ENCODE measurements around the gene C5orf58.
A peak's percentile ranks its signal among the peaks of the same experiment; 100 is the strongest.

The C5orf58 gene

DNA sequence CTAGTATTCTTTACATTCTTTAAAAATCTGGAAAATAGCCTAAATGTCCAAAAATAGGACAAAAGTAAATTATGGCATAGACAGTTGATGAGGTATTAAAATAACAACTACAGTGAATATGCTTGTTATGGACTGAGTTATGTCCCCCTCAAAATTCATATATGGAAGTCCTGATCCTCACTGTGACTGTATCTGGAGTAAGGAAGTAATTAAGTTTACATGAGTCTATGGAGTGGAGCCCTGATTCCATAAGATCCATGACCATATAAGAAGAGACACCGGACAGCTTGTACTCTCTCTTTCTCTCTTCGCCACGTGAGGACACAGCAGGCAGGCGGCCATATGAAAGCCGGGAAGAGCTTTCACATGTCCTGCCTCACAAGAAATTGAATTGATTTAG, 28.6 kb upstream of the C5orf58 start:
- H3K4me3 ChIP-seq (ENCODE audit: low read depth, low read length): no peak overlapping the region
- no peaks in the 10 kb centered on the region for H3K27me3 ChIP-seq (ENCODE audit: control insufficient read depth, insufficient read depth, low read length)

DNA sequence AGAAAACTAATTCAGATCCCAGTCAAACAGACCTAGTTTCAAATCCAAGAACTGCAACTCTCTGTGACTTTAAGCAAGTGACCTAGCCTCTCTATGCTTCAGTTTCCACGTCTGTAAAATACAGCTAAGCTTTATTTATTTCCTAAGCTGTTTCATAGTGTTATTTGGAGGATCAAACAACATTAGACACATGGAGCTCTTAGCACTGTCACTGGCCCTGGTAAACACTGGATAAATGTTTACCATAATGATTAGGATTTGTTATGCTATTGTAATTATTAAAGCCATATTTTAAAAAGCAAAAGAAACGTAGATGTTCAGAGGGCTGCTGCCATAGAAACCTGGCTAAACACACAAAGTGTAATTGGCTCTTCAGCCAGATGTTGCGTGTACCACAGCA, 26.6 kb upstream of the C5orf58 start:
- H3K27ac ChIP-seq (ENCODE audit: low read depth, low read length): no peak overlapping the region
- no peak overlapping the region for H3K9ac ChIP-seq (ENCODE audit: low read depth, low read length)
- H3K4me3 ChIP-seq (ENCODE audit: low read depth, low read length): no peak overlapping the region
- no peaks in the 10 kb centered on the region for H3K36me3 ChIP-seq (ENCODE audit: control insufficient read depth, insufficient read depth, low read length)
- no peaks in the 10 kb centered on the region for H3K4me1 ChIP-seq (ENCODE audit: control insufficient read depth, insufficient read depth, low read length)
- H3K9me3 ChIP-seq (ENCODE audit: control insufficient read depth, insufficient read depth, low read length): no peaks in the 10 kb centered on the region
- no peaks in the 10 kb centered on the region for H3K27me3 ChIP-seq (ENCODE audit: control insufficient read depth, insufficient read depth, low read length)

More for the DNA sequence above, 28.6 kb upstream of the C5orf58 start:
- Histone ChIP-seq H3K27ac (ENCODE audit: low read depth, low read length) (no peak overlapping the region), H3K36me3 (ENCODE audit: control insufficient read depth, insufficient read depth, low read length) (no peaks in the 10 kb centered on the region), H3K9ac (ENCODE audit: low read depth, low read length) (no peak overlapping the region), H3K9me3 (ENCODE audit: control insufficient read depth, insufficient read depth, low read length) (no peaks in the 10 kb centered on the region), H3K4me1 (ENCODE audit: control insufficient read depth, insufficient read depth, low read length) (no peaks in the 10 kb centered on the region)

DNA sequence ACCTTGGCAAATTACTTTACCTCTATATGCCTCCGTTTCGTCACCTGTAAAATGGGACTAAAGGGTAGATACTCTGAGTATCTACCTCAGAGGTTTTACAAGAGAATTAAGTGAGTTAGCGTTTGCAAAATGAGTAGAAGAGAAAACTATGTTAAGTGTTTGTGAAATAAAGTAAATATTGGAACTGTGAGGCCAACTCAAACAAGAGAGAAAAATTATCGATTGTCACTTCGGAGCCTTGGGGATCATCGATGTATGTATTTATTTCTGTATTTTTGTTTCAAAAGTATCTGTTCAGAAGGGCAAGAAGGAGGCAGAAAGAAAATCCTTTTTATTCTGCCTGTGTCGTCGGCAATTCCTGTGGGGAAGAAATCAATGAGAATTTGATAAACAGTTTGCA, 25.8 kb upstream of the C5orf58 start:
- Histone ChIP-seq H3K27me3 (ENCODE audit: control insufficient read depth, insufficient read depth, low read length) (no peaks in the 10 kb centered on the region), H3K9me3 (ENCODE audit: control insufficient read depth, insufficient read depth, low read length) (no peaks in the 10 kb centered on the region), H3K27ac (ENCODE audit: low read depth, low read length) (no peak overlapping the region), H3K36me3 (ENCODE audit: control insufficient read depth, insufficient read depth, low read length) (no peaks in the 10 kb centered on the region), H3K4me3 (ENCODE audit: low read depth, low read length) (no peak overlapping the region), H3K9ac (ENCODE audit: low read depth, low read length) (no peak overlapping the region), H3K4me1 (ENCODE audit: control insufficient read depth, insufficient read depth, low read length) (no peaks in the 10 kb centered on the region)

DNA sequence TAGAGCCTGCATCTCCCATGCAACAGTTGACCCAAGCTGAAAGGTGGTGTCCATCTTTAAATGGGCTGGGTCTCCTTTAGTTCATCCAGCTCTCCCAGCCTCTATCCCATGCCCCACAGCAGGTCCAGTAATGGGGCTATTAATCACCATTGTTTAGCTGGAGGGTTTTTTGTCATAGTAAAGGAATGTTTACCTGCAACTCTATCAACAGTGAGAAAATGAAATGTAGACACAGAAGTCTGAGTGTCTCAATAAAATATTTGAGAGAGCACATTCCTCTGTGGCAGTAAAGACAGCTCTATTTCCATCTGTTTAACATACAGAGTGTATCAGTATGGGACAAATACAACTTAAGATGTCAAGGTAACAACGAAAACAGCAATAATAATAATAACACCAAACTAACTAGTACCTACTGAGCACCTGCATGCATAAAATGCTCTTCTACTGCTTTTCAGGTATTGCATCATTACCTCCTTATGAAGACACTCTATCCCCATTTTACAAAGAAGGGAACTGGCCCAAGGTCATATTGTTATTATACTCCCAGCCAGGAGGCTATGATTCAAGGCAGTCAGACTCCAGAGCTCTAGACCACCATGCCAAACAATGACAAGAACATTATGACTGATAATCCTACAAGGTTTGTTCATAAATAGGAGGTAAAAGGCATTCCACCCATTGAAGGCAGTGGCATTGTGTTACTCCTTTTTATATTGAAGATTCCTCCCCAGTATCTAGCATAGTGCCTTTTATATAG, 21.0 kb upstream of the C5orf58 start:
- H3K4me3 ChIP-seq (ENCODE audit: low read depth, low read length): no peak overlapping the region
- no peak overlapping the region for H3K27ac ChIP-seq (ENCODE audit: low read depth, low read length)
- H3K4me1 ChIP-seq (ENCODE audit: control insufficient read depth, insufficient read depth, low read length): no peaks in the 10 kb centered on the region
- H3K9ac ChIP-seq (ENCODE audit: low read depth, low read length): no peak overlapping the region
- H3K27me3 ChIP-seq (ENCODE audit: control insufficient read depth, insufficient read depth, low read length): no peaks in the 10 kb centered on the region
- no peaks in the 10 kb centered on the region for H3K36me3 ChIP-seq (ENCODE audit: control insufficient read depth, insufficient read depth, low read length)
- H3K9me3 ChIP-seq (ENCODE audit: control insufficient read depth, insufficient read depth, low read length): no peaks in the 10 kb centered on the region

DNA sequence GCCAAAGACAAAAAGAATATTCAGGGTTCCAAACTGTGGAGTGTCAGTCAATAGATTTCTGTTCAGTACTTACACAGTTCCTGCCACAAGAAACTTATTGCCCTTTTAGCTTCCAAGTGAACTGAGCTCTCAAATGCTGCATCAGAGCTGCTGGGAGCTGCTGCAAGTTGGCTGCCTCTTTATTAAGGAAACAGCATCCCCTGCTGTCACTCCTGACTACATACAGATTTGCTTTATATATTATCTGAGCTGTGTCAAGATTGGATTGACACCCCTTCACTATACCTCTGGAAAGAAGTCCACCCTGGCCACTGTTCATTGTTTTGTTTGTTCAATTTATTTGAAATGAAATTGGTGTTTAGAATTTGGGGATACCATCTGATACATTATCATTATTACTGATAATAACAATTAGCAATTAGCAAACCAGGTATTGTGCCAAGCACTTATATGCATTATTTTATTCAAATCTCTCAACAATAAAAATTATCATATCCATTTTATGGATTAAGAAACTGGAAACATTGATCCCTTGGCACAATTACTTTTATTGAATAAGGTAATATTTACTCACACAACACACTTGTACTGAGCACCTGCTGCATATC, 16.4 kb upstream of the C5orf58 start:
- no peak overlapping the region for H3K27ac ChIP-seq (ENCODE audit: low read depth, low read length)
- peaks cover 25% of the 10 kb centered on the region for H3K27me3 ChIP-seq (ENCODE audit: control insufficient read depth, insufficient read depth, low read length)
- no peaks in the 10 kb centered on the region for H3K9me3 ChIP-seq (ENCODE audit: control insufficient read depth, insufficient read depth, low read length)
- no peak overlapping the region for H3K9ac ChIP-seq (ENCODE audit: low read depth, low read length)
- peaks cover 12% of the 10 kb centered on the region for H3K4me1 ChIP-seq (ENCODE audit: control insufficient read depth, insufficient read depth, low read length)
- no peak overlapping the region for H3K4me3 ChIP-seq (ENCODE audit: low read depth, low read length)
- no peaks in the 10 kb centered on the region for H3K36me3 ChIP-seq (ENCODE audit: control insufficient read depth, insufficient read depth, low read length)

DNA sequence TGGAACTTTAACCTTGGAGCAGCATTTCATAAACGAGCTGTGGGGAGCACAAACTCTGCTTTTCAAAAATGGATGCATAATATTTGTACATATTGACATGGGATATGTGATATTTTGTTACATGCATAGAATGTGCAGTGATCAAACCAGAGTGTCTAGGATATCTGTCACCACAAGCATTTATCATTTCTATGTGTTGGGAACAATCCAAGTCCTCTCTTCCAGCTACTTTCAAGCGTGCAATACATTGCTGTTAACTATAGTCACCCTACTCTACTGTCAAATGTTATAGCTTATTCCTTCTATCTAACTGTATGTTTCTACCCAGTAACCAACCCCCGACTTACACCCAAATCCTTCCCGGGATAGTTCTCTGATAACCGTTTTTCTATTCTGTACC, 15.0 kb upstream of the C5orf58 start:
- Histone ChIP-seq H3K36me3 (ENCODE audit: control insufficient read depth, insufficient read depth, low read length) (no peaks in the 10 kb centered on the region), H3K4me3 (ENCODE audit: low read depth, low read length) (no peak overlapping the region), H3K27ac (ENCODE audit: low read depth, low read length) (no peak overlapping the region), H3K27me3 (ENCODE audit: control insufficient read depth, insufficient read depth, low read length) (peaks cover 31% of the 10 kb centered on the region), H3K4me1 (ENCODE audit: control insufficient read depth, insufficient read depth, low read length) (peaks cover 16% of the 10 kb centered on the region), H3K9ac (ENCODE audit: low read depth, low read length) (no peak overlapping the region), H3K9me3 (ENCODE audit: control insufficient read depth, insufficient read depth, low read length) (no peaks in the 10 kb centered on the region)

DNA sequence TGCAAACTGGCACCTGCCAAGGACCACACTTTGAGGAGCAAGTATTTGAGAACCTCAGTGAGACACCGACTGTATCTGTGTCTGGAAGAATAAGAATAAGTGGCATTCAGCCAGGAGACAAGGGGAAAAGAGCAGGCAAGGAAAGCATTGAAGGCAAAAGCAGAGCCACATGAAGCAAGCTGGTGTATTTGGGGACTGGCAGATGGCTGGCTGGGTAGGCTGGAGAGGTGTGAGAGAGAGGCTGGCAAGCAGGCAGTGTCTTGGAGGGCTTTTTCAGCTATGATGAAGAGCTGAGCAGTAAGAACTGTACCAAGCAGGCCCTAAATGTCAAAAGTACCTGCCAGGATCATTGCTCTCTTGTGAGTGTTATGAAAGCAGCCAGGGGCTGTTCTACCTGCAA, 14.1 kb upstream of the C5orf58 start:
- H3K9me3 ChIP-seq (ENCODE audit: control insufficient read depth, insufficient read depth, low read length): no peaks in the 10 kb centered on the region
- H3K4me1 ChIP-seq (ENCODE audit: control insufficient read depth, insufficient read depth, low read length): peaks cover 16% of the 10 kb centered on the region
- H3K9ac ChIP-seq (ENCODE audit: low read depth, low read length): no peak overlapping the region
- H3K27me3 ChIP-seq (ENCODE audit: control insufficient read depth, insufficient read depth, low read length): peaks cover 31% of the 10 kb centered on the region
- no peak overlapping the region for H3K4me3 ChIP-seq (ENCODE audit: low read depth, low read length)
- H3K36me3 ChIP-seq (ENCODE audit: control insufficient read depth, insufficient read depth, low read length): no peaks in the 10 kb centered on the region
- no peak overlapping the region for H3K27ac ChIP-seq (ENCODE audit: low read depth, low read length)

DNA sequence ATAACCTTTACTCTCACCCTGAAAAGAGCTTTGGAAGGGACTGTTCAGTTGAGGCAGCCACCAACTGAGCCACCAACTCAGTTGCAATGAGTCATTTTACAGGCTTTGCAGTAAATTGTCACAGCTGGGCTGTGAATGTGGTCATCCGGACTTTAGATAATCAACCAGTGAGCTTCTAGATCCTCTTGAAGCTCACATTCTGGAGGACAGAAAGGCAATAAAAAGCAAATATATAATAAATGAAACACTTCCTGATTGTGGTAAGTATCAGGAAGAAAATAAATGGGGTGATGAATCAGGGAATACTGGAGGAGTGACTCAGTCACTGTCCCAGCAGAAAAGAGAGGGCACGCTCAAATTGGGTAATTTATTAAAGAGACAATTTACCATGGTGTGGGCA, 13.2 kb upstream of the C5orf58 start:
- H3K4me3 ChIP-seq (ENCODE audit: low read depth, low read length): no peak overlapping the region
- no peaks in the 10 kb centered on the region for H3K36me3 ChIP-seq (ENCODE audit: control insufficient read depth, insufficient read depth, low read length)
- H3K27ac ChIP-seq (ENCODE audit: low read depth, low read length): no peak overlapping the region
- no peak overlapping the region for H3K9ac ChIP-seq (ENCODE audit: low read depth, low read length)
- H3K27me3 ChIP-seq (ENCODE audit: control insufficient read depth, insufficient read depth, low read length): peaks cover 31% of the 10 kb centered on the region
- H3K9me3 ChIP-seq (ENCODE audit: control insufficient read depth, insufficient read depth, low read length): no peaks in the 10 kb centered on the region
- H3K4me1 ChIP-seq (ENCODE audit: control insufficient read depth, insufficient read depth, low read length): peaks cover 21% of the 10 kb centered on the region

DNA sequence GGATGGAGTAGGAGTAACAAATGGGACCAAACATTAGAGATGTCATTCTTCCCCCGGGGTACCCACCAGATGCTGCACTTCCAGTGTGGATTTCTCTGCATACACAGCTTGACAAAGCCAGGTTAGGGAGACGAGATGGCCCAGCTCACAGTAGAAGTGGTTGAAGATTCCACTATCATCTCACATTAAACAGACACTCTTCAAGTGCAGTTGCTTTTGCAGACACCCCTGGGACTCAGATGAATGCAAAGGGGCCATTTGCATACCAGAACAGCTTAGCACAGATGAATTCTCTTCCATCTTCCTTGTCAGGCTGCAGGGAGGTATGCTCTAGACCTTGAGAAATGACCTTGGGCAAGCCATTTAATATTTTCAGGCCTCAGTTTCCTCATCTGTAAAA, 12.6 kb upstream of the C5orf58 start:
- Histone ChIP-seq H3K9me3 (ENCODE audit: control insufficient read depth, insufficient read depth, low read length) (no peaks in the 10 kb centered on the region), H3K36me3 (ENCODE audit: control insufficient read depth, insufficient read depth, low read length) (no peaks in the 10 kb centered on the region), H3K4me3 (ENCODE audit: low read depth, low read length) (no peak overlapping the region), H3K9ac (ENCODE audit: low read depth, low read length) (no peak overlapping the region), H3K27ac (ENCODE audit: low read depth, low read length) (no peak overlapping the region), H3K4me1 (ENCODE audit: control insufficient read depth, insufficient read depth, low read length) (peaks cover 21% of the 10 kb centered on the region), H3K27me3 (ENCODE audit: control insufficient read depth, insufficient read depth, low read length) (peaks cover 31% of the 10 kb centered on the region)

DNA sequence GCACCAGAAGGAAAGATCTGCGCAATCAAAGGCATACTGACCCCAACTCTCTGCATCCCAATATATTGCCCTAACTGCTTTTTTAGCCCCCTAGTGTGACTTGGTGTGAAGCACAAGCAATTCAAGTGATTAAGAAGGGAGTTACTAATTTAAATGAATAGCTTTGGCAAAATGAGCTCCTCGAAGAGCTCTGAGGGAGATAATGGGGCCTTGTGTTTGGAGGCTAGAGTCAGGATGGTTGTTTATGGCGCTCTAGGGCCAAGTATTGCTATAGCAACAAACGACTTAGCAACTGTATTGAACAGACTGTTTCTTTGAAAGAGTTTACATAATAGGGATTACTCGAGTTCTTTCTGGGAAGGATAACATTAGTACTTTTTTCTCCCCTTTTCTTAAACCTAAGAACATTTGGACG, 11.5 kb upstream of the C5orf58 start:
- Histone ChIP-seq H3K9me3 (ENCODE audit: control insufficient read depth, insufficient read depth, low read length) (no peaks in the 10 kb centered on the region), H3K27me3 (ENCODE audit: control insufficient read depth, insufficient read depth, low read length) (peaks cover 31% of the 10 kb centered on the region), H3K4me1 (ENCODE audit: control insufficient read depth, insufficient read depth, low read length) (peaks cover 25% of the 10 kb centered on the region)

DNA sequence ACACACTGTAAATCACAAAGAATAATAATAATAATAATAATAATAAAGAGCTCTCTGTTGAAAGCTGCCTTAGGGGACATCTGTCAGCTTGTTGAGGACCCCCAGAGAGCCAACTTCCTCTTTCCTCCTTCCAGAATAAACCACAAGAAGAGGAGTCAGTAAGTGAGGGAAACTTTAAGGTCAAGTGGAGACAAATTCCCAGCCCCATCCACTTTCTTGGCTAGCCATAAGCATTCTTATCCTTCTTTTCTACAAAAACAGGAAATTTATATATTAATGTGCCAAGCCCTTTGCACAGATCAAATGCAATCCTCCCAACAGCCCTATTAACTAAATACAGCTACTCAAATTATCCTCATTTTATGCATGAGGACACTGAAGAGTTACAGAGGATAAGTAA, 9.4 kb upstream of the C5orf58 start:
- no peaks in the 10 kb centered on the region for H3K36me3 ChIP-seq (ENCODE audit: control insufficient read depth, insufficient read depth, low read length)

More for the DNA sequence above, 11.5 kb upstream of the C5orf58 start:
- Histone ChIP-seq H3K4me3 (ENCODE audit: low read depth, low read length) (no peak overlapping the region), H3K36me3 (ENCODE audit: control insufficient read depth, insufficient read depth, low read length) (no peaks in the 10 kb centered on the region), H3K9ac (ENCODE audit: low read depth, low read length) (no peak overlapping the region), H3K27ac (ENCODE audit: low read depth, low read length) (peak overlapping the region; percentile 23)

More for the DNA sequence above, 9.4 kb upstream of the C5orf58 start:
- H3K4me1 ChIP-seq (ENCODE audit: control insufficient read depth, insufficient read depth, low read length): peaks cover 25% of the 10 kb centered on the region
- peaks cover 29% of the 10 kb centered on the region for H3K27me3 ChIP-seq (ENCODE audit: control insufficient read depth, insufficient read depth, low read length)
- no peaks in the 10 kb centered on the region for H3K9me3 ChIP-seq (ENCODE audit: control insufficient read depth, insufficient read depth, low read length)
- no peak overlapping the region for H3K4me3 ChIP-seq (ENCODE audit: low read depth, low read length)
- no peak overlapping the region for H3K9ac ChIP-seq (ENCODE audit: low read depth, low read length)
- no peak overlapping the region for H3K27ac ChIP-seq (ENCODE audit: low read depth, low read length)
